ENCODE data around the gene NR3C2.

NR3C2 gene

GRCh38 chr4:148312956-148313490, 129.2 kb downstream of the NR3C2 start:
- no peak for DNase-seq (ENCODE audit: low read depth)

GRCh38 chr4:148311526-148311925, 130.7 kb downstream of the NR3C2 start:
- no peak for DNase-seq (ENCODE audit: low read depth)

GRCh38 chr4:148310756-148311155, 131.5 kb downstream of the NR3C2 start:
- DNase-seq (ENCODE audit: low read depth): no peak

GRCh38 chr4:148305751-148306150, 136.5 kb downstream of the NR3C2 start:
- no peak for DNase-seq (ENCODE audit: low read depth)

GRCh38 chr4:148302416-148302815, 139.8 kb downstream of the NR3C2 start:
- no peak for DNase-seq (ENCODE audit: low read depth)

- DNase-seq (ENCODE audit: low read depth): no peak
Measured at GRCh38 chr4:148300877-148301276, 141.3 kb downstream of the NR3C2 start.

GRCh38 chr4:148299337-148299736, 142.9 kb downstream of the NR3C2 start:
- DNase-seq (ENCODE audit: low read depth): no peak

GRCh38 chr4:148296498-148296897, 145.7 kb downstream of the NR3C2 start:
- DNase-seq (ENCODE audit: low read depth): no peak

- no peak for DNase-seq (ENCODE audit: low read depth)
Measured at GRCh38 chr4:148295642-148296041, 146.6 kb downstream of the NR3C2 start.

GRCh38 chr4:148293571-148293970, 148.6 kb downstream of the NR3C2 start:
- no peak for DNase-seq (ENCODE audit: low read depth)

- no peak for DNase-seq (ENCODE audit: low read depth)
Measured at GRCh38 chr4:148292686-148293085, 149.5 kb downstream of the NR3C2 start.

GRCh38 chr4:148289740-148290139, 152.5 kb downstream of the NR3C2 start:
- no peak for DNase-seq (ENCODE audit: low read depth)

GRCh38 chr4:148288448-148288847, 153.8 kb downstream of the NR3C2 start:
- DNase-seq (ENCODE audit: low read depth): no peak

GRCh38 chr4:148287111-148287510, 155.1 kb downstream of the NR3C2 start:
- DNase-seq (ENCODE audit: low read depth): no peak

GRCh38 chr4:148286012-148286411, 156.2 kb downstream of the NR3C2 start:
- no peak for DNase-seq (ENCODE audit: low read depth)

GRCh38 chr4:148283665-148284064, 158.5 kb downstream of the NR3C2 start:
- DNase-seq (ENCODE audit: low read depth): no peak

- no peak for DNase-seq (ENCODE audit: low read depth)
Measured at GRCh38 chr4:148278310-148278709, 163.9 kb downstream of the NR3C2 start.

GRCh38 chr4:148275266-148275665, 166.9 kb downstream of the NR3C2 start:
- no peak for DNase-seq (ENCODE audit: low read depth)

- DNase-seq (ENCODE audit: low read depth): no peak
Measured at GRCh38 chr4:148273501-148273986, 168.7 kb downstream of the NR3C2 start.

GRCh38 chr4:148271166-148271565, 171.0 kb downstream of the NR3C2 start:
- DNase-seq (ENCODE audit: low read depth): no peak

- DNase-seq (ENCODE audit: low read depth): no peak
Measured at GRCh38 chr4:148270630-148271029, 171.6 kb downstream of the NR3C2 start.

GRCh38 chr4:148268835-148269234, 173.4 kb downstream of the NR3C2 start:
- no peak for DNase-seq (ENCODE audit: low read depth)

- DNase-seq (ENCODE audit: low read depth): no peak
Measured at GRCh38 chr4:148266921-148267320, 175.3 kb downstream of the NR3C2 start.

- no peak for DNase-seq (ENCODE audit: low read depth)
Measured at GRCh38 chr4:148266240-148266639, 176.0 kb downstream of the NR3C2 start.

GRCh38 chr4:148265627-148266026, 176.6 kb downstream of the NR3C2 start:
- DNase-seq (ENCODE audit: low read depth): no peak
